OCI-LY1 (cell line): Measurements from ENCODE around the gene B3GALT2.

Experiments
- H2AFZ ChIP-seq: fragments of 200-600 bp; sonication (generic), shearing (Covaris generic); 2 replicates; pipeline ENCODE4 v1.6.0; 2014; ENCODE audit warnings: antibody characterized with exemption, mild to moderate bottlenecking, low read length
- H3F3A ChIP-seq: fragments of 200-600 bp; sonication (generic), shearing (Covaris generic); 2 replicates; pipeline ENCODE4 v1.6.0; 2014; ENCODE audit warnings: mild to moderate bottlenecking, antibody characterized with exemption, low read length, moderate library complexity; ENCODE audit not compliant: insufficient read depth
- H3K27ac ChIP-seq: fragments of 200-600 bp; sonication (generic); 2 replicates; pipeline ENCODE4 v1.5.1; 2014; ENCODE audit warnings: low read length, mixed run types, mild to moderate bottlenecking, low read depth; ENCODE audit not compliant: poor library complexity, severe bottlenecking
- H3K27me3 ChIP-seq: fragments of 200-600 bp; sonication (generic); 2 replicates; pipeline ENCODE4 v1.6.0; 2014; ENCODE audit warnings: antibody characterized with exemption, mild to moderate bottlenecking, low read length, moderate library complexity; ENCODE audit not compliant: insufficient read depth
- H3K36me3 ChIP-seq: fragments of 200-600 bp; sonication (generic); 2 replicates; pipeline ENCODE4 v1.6.1; 2014; ENCODE audit warnings: mild to moderate bottlenecking, antibody characterized with exemption, low read length, moderate library complexity, mixed read lengths; ENCODE audit not compliant: insufficient read depth
- H3K4me1 ChIP-seq: fragments of 200-600 bp; sonication (generic); 2 replicates; pipeline ENCODE4 v1.5.1; 2014; ENCODE audit warnings: mild to moderate bottlenecking, low read length, moderate library complexity; ENCODE audit not compliant: insufficient read depth, severe bottlenecking
- H3K4me2 ChIP-seq: fragments of 200-600 bp; sonication (generic), shearing (Covaris generic); 2 replicates; pipeline ENCODE4 v1.6.1; 2014; ENCODE audit warnings: low read length
- H3K4me3 ChIP-seq: fragments of 200-600 bp; sonication (generic); 2 replicates; pipeline ENCODE4 v1.5.1; 2014; ENCODE audit warnings: low read length, low read depth, mild to moderate bottlenecking, mixed read lengths; ENCODE audit not compliant: poor library complexity, severe bottlenecking
- H3K79me2 ChIP-seq: fragments of 200-600 bp; shearing (Covaris generic); 2 replicates; pipeline ENCODE4 v1.6.1; 2016; ENCODE audit warnings: mixed run types, low read length, mixed read lengths; ENCODE audit not compliant: insufficient read depth
- H3K9ac ChIP-seq: fragments of 200-600 bp; sonication (generic), shearing (Covaris generic); 2 replicates; pipeline ENCODE4 v1.6.1; 2014; ENCODE audit warnings: mild to moderate bottlenecking, low read length, mixed read lengths
- H3K9me2 ChIP-seq: fragments of 200-600 bp; sonication (generic), shearing (Covaris generic); 2 replicates; pipeline ENCODE4 v1.6.1; 2014; ENCODE audit warnings: low read depth, mild to moderate bottlenecking, low read length, mixed read lengths
- H3K9me3 ChIP-seq: fragments of 200-600 bp; shearing (Covaris generic); 2 replicates; pipeline ENCODE4 v1.6.1; 2014; ENCODE audit warnings: low read length, mixed read lengths
- H4K20me1 ChIP-seq: fragments of 200-600 bp; sonication (generic), shearing (Covaris generic); 2 replicates; pipeline ENCODE4 v1.6.0; 2016; ENCODE audit warnings: mild to moderate bottlenecking, low read length; ENCODE audit not compliant: insufficient read depth
- CTCF ChIP-seq: fragments of 200-600 bp; sonication (generic), shearing (Covaris generic); IDR thresholded peaks from 2 replicates; pipeline ENCODE4 v1.5.1; 2017; ENCODE audit warnings: mild to moderate bottlenecking, antibody characterized with exemption, low read length, moderate library complexity, mixed read lengths
- EZH2 ChIP-seq: fragments of 200-600 bp; sonication (generic), shearing (Covaris generic); IDR thresholded peaks from 2 replicates; pipeline ENCODE4 v1.8.0; 2017; ENCODE audit warnings: borderline replicate concordance, mixed run types, mild to moderate bottlenecking, antibody characterized with exemption, low read length, moderate library complexity, mixed read lengths

B3GALT2 gene

GRCh38 chr1:193185211-193185610 is 1.2 kb downstream of the B3GALT2 start:
- Histone ChIP-seq H3K9ac (peak overlapping the region; percentile 56; the same call in 1 of the 2 replicates), H3K79me2 (peaks cover 57% of the 10 kb centered on the region), H3K9me3 (no peaks in the 10 kb centered on the region), H4K20me1 (no peaks in the 10 kb centered on the region), H3K4me2 (peak overlapping the region; percentile 89), H3K27me3 (no peaks in the 10 kb centered on the region), H3K4me1 (peaks cover 59% of the 10 kb centered on the region), H3K4me3 (peak overlapping the region; percentile 59), H3K36me3 (no peaks in the 10 kb centered on the region), H3K9me2 (no peaks in the 10 kb centered on the region), H3K27ac (peak overlapping the region; percentile 79), H2AFZ (no peak overlapping the region), H3F3A (0 out of 2 replicates have a peak, but pooled peaks cover 9% of the 10 kb centered on the region)
- TF ChIP-seq EZH2 = no peak

- Histone ChIP-seq H3K4me1 (peaks cover 59% of the 10 kb centered on the region), H3K9ac (peak overlapping the region; percentile 56; the same call in 1 of the 2 replicates), H3F3A (0 out of 2 replicates have a peak, but pooled peaks cover 9% of the 10 kb centered on the region), H3K9me2 (no peaks in the 10 kb centered on the region), H3K9me3 (no peaks in the 10 kb centered on the region), H3K27me3 (no peaks in the 10 kb centered on the region), H3K4me2 (peak overlapping the region; percentile 89), H3K27ac (peak overlapping the region; percentile 79), H3K79me2 (peaks cover 57% of the 10 kb centered on the region), H2AFZ (no peak overlapping the region), H3K4me3 (peak overlapping the region; percentile 59), H4K20me1 (no peaks in the 10 kb centered on the region), H3K36me3 (no peaks in the 10 kb centered on the region)
- TF ChIP-seq EZH2 = no peak
- TF ChIP-seq CTCF = no peak
Measured at GRCh38 chr1:193184776-193185175, 1.6 kb downstream of the B3GALT2 start.

- H2AFZ ChIP-seq = no peak overlapping the region
- peak overlapping the region; percentile 59 for H3K4me3 ChIP-seq
- no peak for TF ChIP-seq EZH2
- TF ChIP-seq CTCF = peak; percentile 75
- H3K36me3 ChIP-seq = no peaks in the 10 kb centered on the region
- H3K4me1 ChIP-seq = peaks cover 70% of the 10 kb centered on the region
- H3K9ac ChIP-seq = no peak overlapping the region; the same call in 1 of the 2 replicates
- H3F3A ChIP-seq = 0 out of 2 replicates have a peak, but pooled peaks cover 9% of the 10 kb centered on the region
- H3K79me2 ChIP-seq = peaks cover 47% of the 10 kb centered on the region
- no peaks in the 10 kb centered on the region for H4K20me1 ChIP-seq
- peak overlapping the region; percentile 62 for H3K27ac ChIP-seq
- H3K9me2 ChIP-seq = no peaks in the 10 kb centered on the region
- H3K4me2 ChIP-seq = peak overlapping the region; percentile 44
- no peaks in the 10 kb centered on the region for H3K27me3 ChIP-seq
- no peaks in the 10 kb centered on the region for H3K9me3 ChIP-seq
Measured at GRCh38 chr1:193183019-193183627, 3.3 kb downstream of the B3GALT2 start.
